Neural crest cell (in vitro differentiated cells): ENCODE measurements around the gene CIITA. TPM values are rescaled to one million over a fixed set of nuclear protein-coding genes. Genes with fewer than 3 reads are reported as not detected.
A peak's percentile ranks its signal among the peaks of the same experiment; 100 is the strongest.

Experiments
- DNase-seq: peaks from one replicate; pipeline ENCODE4 v3.0.0; 2021; ENCODE audit warnings: low read depth, mixed read lengths, low spot score
- H3K27ac Mint-ChIP-seq: one replicate; pipeline ENCODE4 v1.8.0; 2021; ENCODE audit warnings: mild to moderate bottlenecking, mixed read lengths; ENCODE audit not compliant: unreplicated experiment
- H3K27me3 Mint-ChIP-seq: 2 replicates; pipeline ENCODE4 v1.8.0; 2021; ENCODE audit warnings: low read depth, mild to moderate bottlenecking, mixed read lengths
- H3K36me3 Mint-ChIP-seq: 2 replicates; pipeline ENCODE4 v1.8.0; 2021; ENCODE audit warnings: low read depth, mild to moderate bottlenecking, mixed read lengths
- H3K4me1 Mint-ChIP-seq: 2 replicates; pipeline ENCODE4 v1.8.0; 2021; ENCODE audit warnings: mixed read lengths
- H3K4me3 Mint-ChIP-seq: one replicate; pipeline ENCODE4 v1.8.0; 2021; ENCODE audit warnings: mild to moderate bottlenecking, mixed read lengths
- H3K9me3 Mint-ChIP-seq: 2 replicates; pipeline ENCODE4 v1.8.0; 2021; ENCODE audit warnings: mixed read lengths
- CTCF ChIP-seq: fragments of 200-600 bp; sonication (generic); conservative IDR thresholded peaks from 2 replicates; pipeline ENCODE4 v1.5.0; 2021; ENCODE audit warnings: antibody characterized with exemption, mild to moderate bottlenecking
- total RNA-seq: library from RNA; stranded (reverse); gene quantifications from 2 replicates; pipeline ENCODE4 v1.2.1, GENCODE V29; 2021

CIITA gene
- total RNA-seq, 1 donor from 2014 or later, result not detected

DNA sequence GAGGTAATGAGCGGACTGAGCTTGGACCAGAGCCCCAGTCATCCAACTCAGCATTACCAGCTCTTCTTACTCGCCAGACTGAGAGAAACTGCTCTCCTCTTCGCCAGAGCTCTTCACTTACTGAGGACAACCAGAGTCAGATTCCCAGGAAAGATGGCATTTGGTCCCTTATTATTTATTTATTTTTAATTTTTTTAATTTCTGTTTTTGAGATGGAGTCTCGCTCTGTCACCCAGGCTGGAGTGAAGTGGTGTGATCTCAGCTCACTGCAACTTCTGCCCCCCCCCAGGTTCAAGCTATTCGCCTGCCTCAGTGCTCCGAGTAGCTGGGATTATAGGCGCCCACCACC is 42.0 kb downstream of the CIITA start:
- Mint-ChIP-seq H3K36me3 (no peaks in the 10 kb centered on the region), H3K27me3 (no peaks in the 10 kb centered on the region), H3K9me3 (no peaks in the 10 kb centered on the region), H3K4me3 (no peak overlapping the region), H3K27ac (no peak overlapping the region), H3K4me1 (peaks cover 5% of the 10 kb centered on the region)
- TF ChIP-seq CTCF, result peak; percentile 10
- no peak for DNase-seq

GRCh38 chr16:10920726-10921427 is 43.9 kb downstream of the CIITA start:
- no peak for DNase-seq
- no peak overlapping the region for H3K27ac Mint-ChIP-seq
- H3K27me3 Mint-ChIP-seq, result no peaks in the 10 kb centered on the region
- no peaks in the 10 kb centered on the region for H3K9me3 Mint-ChIP-seq
- H3K4me3 Mint-ChIP-seq, result no peak overlapping the region
- TF ChIP-seq CTCF, result no peak
- no peaks in the 10 kb centered on the region for H3K36me3 Mint-ChIP-seq
- H3K4me1 Mint-ChIP-seq, result peaks cover 5% of the 10 kb centered on the region

GRCh38 chr16:10921536-10922327 is 44.7 kb downstream of the CIITA start:
- H3K36me3 Mint-ChIP-seq, result no peaks in the 10 kb centered on the region
- no peak overlapping the region for H3K4me3 Mint-ChIP-seq
- no peak for DNase-seq
- H3K4me1 Mint-ChIP-seq, result peaks cover 5% of the 10 kb centered on the region
- H3K27me3 Mint-ChIP-seq, result no peaks in the 10 kb centered on the region
- H3K27ac Mint-ChIP-seq, result no peak overlapping the region
- H3K9me3 Mint-ChIP-seq, result no peaks in the 10 kb centered on the region
- no peak for TF ChIP-seq CTCF

DNA sequence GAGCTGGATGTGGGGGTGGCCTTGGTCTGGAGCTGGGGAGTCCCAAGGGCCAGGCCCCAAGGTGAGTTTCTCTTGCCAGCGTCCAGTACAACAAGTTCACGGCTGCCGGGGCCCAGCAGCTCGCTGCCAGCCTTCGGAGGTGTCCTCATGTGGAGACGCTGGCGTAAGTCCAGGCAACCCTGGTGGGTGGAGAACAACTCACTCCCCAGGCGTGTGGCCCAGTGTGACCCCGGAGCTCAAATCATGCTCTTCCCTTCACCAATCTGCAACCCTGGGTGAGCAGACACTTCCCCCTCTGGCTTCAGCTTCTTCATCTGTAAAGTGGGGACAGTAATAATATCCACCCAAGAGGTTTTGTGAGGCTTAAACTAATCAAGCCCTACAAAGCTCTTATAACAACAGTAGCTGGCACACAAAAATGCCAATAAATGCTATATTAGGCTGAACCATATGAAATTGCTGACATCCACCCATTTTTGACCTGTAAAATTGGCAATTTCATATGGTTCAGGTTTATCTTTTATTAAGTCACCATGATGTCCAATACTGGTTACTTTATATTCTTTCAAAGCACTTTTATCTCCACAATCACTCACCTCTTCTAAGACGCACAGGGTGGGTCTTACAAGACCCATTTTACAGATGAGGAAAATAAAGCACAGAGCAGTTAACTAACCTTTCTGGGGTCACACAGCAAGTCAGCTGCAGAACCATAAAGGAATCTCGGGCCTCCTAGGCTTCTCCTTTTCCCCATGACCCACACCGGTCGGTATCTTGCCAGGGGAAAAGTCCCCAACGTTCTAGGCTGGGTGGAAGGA is 45.5 kb downstream of the CIITA start:
- Mint-ChIP-seq H3K9me3 (no peaks in the 10 kb centered on the region), H3K36me3 (no peaks in the 10 kb centered on the region), H3K27ac (no peak overlapping the region), H3K27me3 (no peaks in the 10 kb centered on the region), H3K4me3 (no peak overlapping the region), H3K4me1 (peaks cover 5% of the 10 kb centered on the region)
- no peak for TF ChIP-seq CTCF
- no peak for DNase-seq

DNA sequence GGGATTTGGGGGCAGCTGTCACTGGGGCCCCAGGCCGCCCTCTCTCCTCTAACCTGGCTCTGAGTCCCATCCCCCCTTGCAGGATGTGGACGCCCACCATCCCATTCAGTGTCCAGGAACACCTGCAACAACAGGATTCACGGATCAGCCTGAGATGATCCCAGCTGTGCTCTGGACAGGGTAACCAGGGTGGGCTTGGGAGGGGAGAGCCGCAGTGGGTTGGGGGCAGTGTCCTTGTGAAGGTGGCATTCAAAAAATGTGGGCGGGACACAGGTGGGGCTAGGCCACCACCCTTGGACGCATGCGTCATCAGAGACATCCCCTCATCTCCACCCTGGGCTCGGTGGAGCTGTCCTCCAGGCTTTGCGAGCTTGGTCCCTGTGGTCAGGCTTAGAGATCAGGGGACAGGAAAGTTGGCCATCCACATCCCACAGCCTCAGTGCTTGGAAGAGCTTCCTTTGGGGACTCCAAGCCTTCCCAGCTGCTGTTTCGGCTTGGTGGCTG is 46.2 kb downstream of the CIITA start:
- Mint-ChIP-seq H3K9me3 (no peaks in the 10 kb centered on the region), H3K4me1 (peaks cover 5% of the 10 kb centered on the region), H3K27me3 (no peaks in the 10 kb centered on the region), H3K4me3 (no peak overlapping the region), H3K36me3 (peaks cover 4% of the 10 kb centered on the region), H3K27ac (peak overlapping the region; percentile 19)
- DNase-seq, result no peak
- TF ChIP-seq CTCF, result no peak
